Activated CD8-positive, alpha-beta memory T cell treated with anti-CD3 and anti-CD28 coated beads, Interleukin-2, amount 50 U/mL, for 1 hour (primary cell): ENCODE measurements around the gene MCAT.
"Not testable (repeated sequence)": the region's sequence is repeated elsewhere in the genome, so short reads cannot be mapped to it uniquely, and the experiment has no call there.

Source experiments
- DNase-seq: peaks from one replicate; pipeline ENCODE4 v3.0.0-alpha.2; 2020; ENCODE audit errors: extremely low read depth

The MCAT gene

DNA sequence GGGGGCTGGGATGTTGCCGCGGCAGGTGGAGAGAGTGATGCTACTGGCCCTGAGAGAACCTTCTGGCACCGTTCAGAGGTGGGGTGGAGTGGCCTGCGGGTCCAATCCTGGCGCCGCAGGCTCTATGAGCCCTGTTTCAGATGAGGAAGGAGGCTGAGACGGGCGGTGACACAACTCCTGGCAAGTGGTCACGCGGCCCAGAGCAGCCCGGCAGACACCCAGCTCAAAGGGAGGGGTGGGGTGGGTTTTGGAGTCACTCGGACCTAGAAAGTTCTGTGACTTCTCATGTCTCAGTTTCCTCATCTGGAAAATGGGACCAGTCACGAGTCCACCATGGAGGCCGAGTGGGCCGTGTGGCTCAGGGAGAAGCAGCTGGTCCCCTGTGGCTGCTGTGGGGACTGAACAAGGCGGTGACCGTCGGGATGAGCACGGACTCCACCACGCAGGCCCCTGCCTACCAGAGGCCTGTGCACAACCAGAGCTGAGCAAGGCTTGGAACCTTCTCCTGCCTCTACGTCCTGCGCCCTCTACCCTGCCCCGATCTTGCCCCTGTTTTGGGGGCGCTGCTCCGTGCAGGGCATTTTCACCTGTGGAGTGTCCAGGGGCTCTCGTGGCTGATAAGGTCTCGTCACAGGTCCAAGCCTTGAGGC, 11.8 kb upstream of the MCAT start:
- no peak for DNase-seq

GRCh38 chr22:43153899-43154298, 10.7 kb upstream of the MCAT start:
- DNase-seq = no peak

- no peak for DNase-seq
These were observed 9.3 kb upstream of the MCAT start for GRCh38 chr22:43152357-43153071.

GRCh38 chr22:43152003-43152356, 8.8 kb upstream of the MCAT start:
- no peak for DNase-seq

GRCh38 chr22:43151251-43152002, 8.2 kb upstream of the MCAT start, which contains the start of gene TSPO:
Gene TSPO, plus strand, starts transcription at chr22:43151559. Its CDS starts 7,680 bp downstream, at chr22:43159239.
- DNase-seq = no peak

DNA sequence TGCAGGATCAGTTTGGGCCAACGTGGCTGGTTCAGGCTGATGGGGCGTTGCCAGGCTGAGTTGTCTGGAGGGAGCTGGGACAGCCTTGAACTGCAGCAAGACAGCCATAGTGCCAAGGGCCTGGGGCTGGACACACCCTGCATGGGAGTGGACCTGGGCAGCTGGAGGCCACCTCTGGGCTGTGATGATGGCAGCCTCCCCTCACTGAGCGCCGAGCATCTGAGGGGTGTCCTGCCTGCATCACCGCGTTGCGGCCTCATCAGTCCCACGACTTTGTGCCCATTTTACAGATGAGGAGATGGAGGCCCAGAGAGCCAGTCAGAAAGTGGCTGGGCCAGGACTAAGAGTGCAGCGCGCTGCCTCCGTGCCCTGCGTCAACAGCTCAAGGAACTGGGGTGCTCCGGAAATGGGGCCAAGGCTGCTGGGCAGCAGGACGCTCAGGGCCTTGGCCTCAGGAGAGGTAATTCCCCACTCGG, 7.6 kb upstream of the MCAT start:
- DNase-seq = no peak

DNA sequence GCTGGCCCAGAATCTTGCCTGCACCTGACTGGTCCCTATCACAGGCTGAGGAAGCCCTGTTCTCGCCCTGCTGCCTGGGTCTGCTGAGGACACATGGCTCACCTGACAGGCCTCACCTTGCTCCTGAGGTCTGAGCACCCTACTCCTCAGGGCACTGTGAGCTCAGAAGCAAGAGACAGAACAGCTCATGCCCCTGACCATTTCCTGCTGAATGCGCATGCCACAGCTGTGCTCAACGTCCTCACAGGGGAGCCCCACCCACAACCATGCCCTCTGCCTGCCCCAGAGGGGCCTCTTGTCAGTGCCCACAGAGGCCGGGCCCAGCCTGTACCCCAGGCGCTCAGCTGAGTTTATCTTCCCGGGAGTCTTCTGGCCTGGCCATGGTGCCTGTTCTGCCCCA, 5.4 kb upstream of the MCAT start:
- DNase-seq = no peak

GRCh38 chr22:43147821-43148220, 4.6 kb upstream of the MCAT start:
- DNase-seq = no peak

DNA sequence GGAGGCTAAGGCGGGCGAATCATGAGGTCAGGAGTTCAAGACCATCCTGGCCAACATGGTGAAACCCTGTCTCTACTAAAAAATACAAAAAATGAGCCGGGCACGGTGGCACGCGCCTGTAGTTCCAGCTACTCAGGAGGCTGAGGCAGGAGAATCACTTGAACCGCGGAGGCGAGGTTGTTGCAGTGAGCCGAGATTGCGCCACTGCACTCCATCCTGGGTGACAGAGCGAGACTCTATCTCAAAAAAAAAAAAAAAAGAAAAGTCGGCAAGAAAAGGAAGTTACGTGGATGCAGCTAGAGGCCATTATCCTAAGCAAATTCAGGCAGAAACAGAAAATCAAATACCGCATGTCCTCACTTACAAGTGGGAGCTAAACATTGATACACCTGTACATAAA, 3.1 kb upstream of the MCAT start:
- DNase-seq = not testable (repeated sequence)

- DNase-seq = not testable (repeated sequence)
These were observed 2.2 kb upstream of the MCAT start for GRCh38 chr22:43145371-43145770.

DNA sequence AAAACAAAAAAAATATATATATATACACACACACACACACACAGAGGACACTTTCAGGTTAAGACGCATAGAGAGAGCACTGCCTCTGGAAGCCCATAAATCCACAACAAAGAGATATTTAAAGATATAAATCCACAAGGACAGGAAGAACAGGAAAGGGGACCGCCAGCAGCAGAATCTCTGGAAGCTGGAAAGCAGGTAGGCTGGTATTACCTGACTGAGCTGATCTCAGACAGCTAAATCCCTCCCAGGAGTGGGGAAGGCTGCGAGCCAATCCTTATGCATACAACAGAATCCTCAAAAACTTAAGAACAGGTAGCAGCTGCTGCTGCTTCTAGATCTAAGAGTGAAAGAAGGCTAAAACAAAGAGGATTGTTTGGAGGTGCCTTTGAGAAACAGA, 1.8 kb upstream of the MCAT start:
- no peak for DNase-seq

GRCh38 chr22:43136801-43137200, 6.4 kb downstream of the MCAT start:
- no peak for DNase-seq

DNA sequence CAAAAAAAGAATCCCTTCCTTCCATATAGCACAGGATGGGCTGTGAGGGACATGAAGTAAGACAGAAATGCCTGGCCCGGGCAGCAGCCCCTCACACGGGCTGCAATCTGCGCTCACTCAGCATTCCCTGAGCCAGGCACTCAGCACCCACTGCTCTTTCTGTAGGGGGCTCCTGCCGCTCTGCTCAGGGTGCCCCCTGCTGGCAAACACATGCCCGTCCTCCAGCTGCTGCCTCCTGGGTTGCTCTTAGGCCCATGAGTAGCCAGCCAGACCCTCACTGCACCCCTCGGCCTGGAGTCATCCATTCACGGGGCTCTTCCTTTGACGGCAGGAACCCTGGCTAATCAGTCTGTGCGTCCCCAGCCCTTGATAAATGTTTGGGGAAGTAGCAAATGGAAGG, 6.9 kb downstream of the MCAT start:
- DNase-seq = no peak

- DNase-seq = no peak
These were observed 7.6 kb downstream of the MCAT start for GRCh38 chr22:43135565-43135964.

GRCh38 chr22:43134553-43134952, 8.6 kb downstream of the MCAT start:
- no peak for DNase-seq

- no peak for DNase-seq
These were observed 9.8 kb downstream of the MCAT start for GRCh38 chr22:43133401-43133800.

DNA sequence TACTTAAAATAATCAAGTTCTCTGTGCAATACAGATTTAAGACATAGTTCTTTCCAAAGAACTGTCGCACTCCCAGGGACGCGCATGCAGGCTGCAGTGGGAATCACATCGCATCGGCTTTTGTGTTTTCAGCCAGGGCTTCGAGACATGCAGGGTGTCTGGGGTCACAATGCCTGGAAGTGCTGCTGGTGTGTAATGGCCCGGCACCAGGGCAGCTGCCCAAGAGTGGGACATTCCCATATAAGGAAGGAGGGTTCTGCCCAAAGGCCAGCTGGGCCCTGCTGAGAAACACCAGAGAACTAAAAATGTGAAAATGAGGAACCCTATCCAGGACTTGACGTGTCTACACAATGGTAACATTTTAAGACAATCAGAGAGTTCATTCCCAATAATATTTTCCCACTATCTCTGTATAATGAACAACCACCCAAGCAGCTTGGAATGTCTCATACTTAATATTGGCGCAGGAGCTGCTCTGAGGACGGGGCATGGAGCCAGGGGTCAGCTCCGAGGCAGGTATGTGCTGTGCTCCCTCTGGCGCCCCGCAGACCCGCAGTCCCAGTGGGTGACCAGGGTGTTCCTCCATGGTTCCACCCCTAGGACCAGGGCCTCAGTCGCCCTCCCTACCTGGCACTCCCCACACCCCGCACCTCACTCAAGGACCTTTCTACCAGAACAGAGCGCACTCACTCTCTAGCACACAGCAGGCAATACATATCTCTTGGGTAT, 11.3 kb downstream of the MCAT start:
- no peak for DNase-seq

- no peak for DNase-seq
These were observed 13.5 kb downstream of the MCAT start for GRCh38 chr22:43129426-43130425.

DNA sequence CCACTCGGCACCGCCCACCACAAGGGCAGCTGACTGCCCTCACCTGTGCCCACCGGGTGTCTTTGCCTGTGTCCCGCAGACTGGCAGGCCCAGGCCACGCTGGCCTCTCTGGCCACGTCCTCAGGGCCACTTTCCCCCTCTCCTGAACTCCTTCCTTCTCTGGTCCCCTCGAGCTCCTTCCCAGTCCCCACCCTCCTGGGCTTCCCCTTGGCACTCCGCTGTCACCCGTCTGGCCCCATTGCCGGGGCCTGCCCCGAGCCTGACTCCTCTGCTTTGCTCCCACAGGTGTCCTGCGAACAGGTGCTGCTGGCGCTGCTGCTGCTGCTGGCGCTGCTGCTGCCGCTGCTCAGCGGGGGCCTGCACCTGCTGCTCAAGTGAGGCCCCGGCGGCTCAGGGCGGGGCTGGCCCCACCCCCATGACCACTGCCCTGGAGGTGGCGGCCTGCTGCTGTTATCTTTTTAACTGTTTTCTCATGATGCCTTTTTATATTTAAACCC, 14.2 kb downstream of the MCAT start:
- DNase-seq = no peak

DNA sequence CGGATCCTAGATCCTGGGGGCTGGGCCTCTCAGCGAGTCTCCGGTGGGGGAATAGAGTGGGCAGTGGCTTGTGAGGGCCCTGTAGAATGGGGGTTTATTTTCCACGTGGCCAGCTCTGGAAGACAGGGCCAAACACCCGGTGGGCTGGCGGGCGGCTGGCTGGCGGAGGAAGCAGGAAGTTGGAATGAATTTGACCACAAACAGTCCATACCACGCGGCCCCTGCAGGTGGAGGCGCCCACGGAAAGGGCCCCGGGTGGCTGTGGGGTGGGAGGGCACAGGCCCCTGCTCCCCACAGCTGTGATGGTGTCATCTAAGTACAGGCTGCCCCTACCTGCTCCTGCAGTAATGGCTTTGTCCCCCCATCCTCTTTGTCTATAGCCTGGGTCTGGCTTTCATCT, 15.1 kb downstream of the MCAT start:
- no peak for DNase-seq
